LNCaP clone FGC (cell line): ENCODE measurements around the gene CACNA1D.

Experiments
- DNase-seq: peaks from one replicate; pipeline ENCODE4 v3.0.0-alpha.2; 2011; ENCODE audit warnings: low read depth
- H3K4me3 ChIP-seq: 2 replicates; pipeline ENCODE4 v1.5.1; 2011; ENCODE audit warnings: mild to moderate bottlenecking, low read depth, low read length, control low read depth
- CTCF ChIP-seq: IDR thresholded peaks from 2 replicates; pipeline ENCODE4 v1.5.1; 2012; ENCODE audit warnings: mild to moderate bottlenecking; ENCODE audit not compliant: control insufficient read depth, insufficient read depth; ENCODE audit errors: extremely low read depth

CACNA1D gene

GRCh38 chr3:53502737-53503136 lies 8.3 kb downstream of the CACNA1D start:
- no peak for TF ChIP-seq CTCF
- no peak overlapping the region for H3K4me3 ChIP-seq
- no peak for DNase-seq

GRCh38 chr3:53503195-53503594 lies 8.8 kb downstream of the CACNA1D start:
- no peak for TF ChIP-seq CTCF
- no peak overlapping the region for H3K4me3 ChIP-seq
- DNase-seq, result no peak

- DNase-seq, result no peak
These were observed 11.8 kb downstream of the CACNA1D start for GRCh38 chr3:53506110-53506762.

GRCh38 chr3:53506763-53507145 lies 12.3 kb downstream of the CACNA1D start:
- DNase-seq, result no peak
- no peak for TF ChIP-seq CTCF
- no peak overlapping the region for H3K4me3 ChIP-seq

More at GRCh38 chr3:53506110-53506762, 11.8 kb downstream of the CACNA1D start:
- TF ChIP-seq CTCF, result no peak
- H3K4me3 ChIP-seq, result no peak overlapping the region

GRCh38 chr3:53509494-53509893 lies 15.1 kb downstream of the CACNA1D start:
- no peak for TF ChIP-seq CTCF

GRCh38 chr3:53510508-53510907 lies 16.1 kb downstream of the CACNA1D start:
- H3K4me3 ChIP-seq, result no peak overlapping the region
- DNase-seq, result no peak
- TF ChIP-seq CTCF, result no peak

More at GRCh38 chr3:53509494-53509893, 15.1 kb downstream of the CACNA1D start:
- no peak for DNase-seq
- no peak overlapping the region for H3K4me3 ChIP-seq

- TF ChIP-seq CTCF, result no peak
- no peak for DNase-seq
- no peak overlapping the region for H3K4me3 ChIP-seq
These were observed 16.8 kb downstream of the CACNA1D start for GRCh38 chr3:53511246-53511645.
